Activated CD4-positive, alpha-beta T cell treated with anti-CD3 and anti-CD28 coated beads for 36 hours (primary cell): ENCODE results near the gene HCST. TPM values are rescaled to one million over a fixed set of nuclear protein-coding genes. Genes with fewer than 3 reads are reported as not detected.

ENCODE experiments used
- ATAC-seq: fragments of 200-7000 bp; cut with Tn5 transposase; one replicate; pipeline ENCODE4 v1.10.0; 2021; ENCODE audit warnings: mild to moderate bottlenecking, moderate library complexity
- CTCF ChIA-PET: fragments of 350-600 bp; sonication (Branson Sonifier 250); formaldehyde crosslinking; loops from one replicate; lab custom pipeline; 2021; ENCODE audit warnings: antibody characterized with exemption; lab: Charles Lee
- POLR2A ChIA-PET: fragments of 350-600 bp; sonication (Branson Sonifier 250); formaldehyde crosslinking; loops from one replicate; lab custom pipeline; 2021; ENCODE audit warnings: antibody characterized with exemption, inconsistent platforms; lab: Charles Lee
- DNase-seq: peaks from one replicate; pipeline ENCODE4 v3.0.0-alpha.2; 2020
- H3K27ac Mint-ChIP-seq: one replicate; pipeline ENCODE4 v1.8.0; 2021; ENCODE audit warnings: mixed read lengths
- H3K27me3 Mint-ChIP-seq: one replicate; pipeline ENCODE4 v1.8.0; 2021; ENCODE audit warnings: mixed read lengths
- H3K36me3 Mint-ChIP-seq: one replicate; pipeline ENCODE4 v1.8.0; 2021; ENCODE audit warnings: low read depth, mixed read lengths
- H3K4me1 Mint-ChIP-seq: one replicate; pipeline ENCODE4 v1.8.0; 2021; ENCODE audit warnings: mixed read lengths
- H3K4me3 Mint-ChIP-seq: one replicate; pipeline ENCODE4 v1.8.0; 2021; ENCODE audit warnings: mild to moderate bottlenecking, moderate library complexity, mixed read lengths
- H3K9me3 Mint-ChIP-seq: one replicate; pipeline ENCODE4 v1.8.0; 2021; ENCODE audit warnings: low read depth, mixed read lengths
- intact Hi-C, 2 experiments: fragments of 100-400 bp; cut with DNase I in 1 of 2; cut with micrococcal nuclease in 1 of 2; formaldehyde crosslinking; loops; one replicate each; pipeline versions ENCODE4 v1.14.2 to v1.15.1; 2022 to 2024; cut with DNase I, micrococcal nuclease
- total RNA-seq, 2 experiments: library from RNA; stranded (reverse); gene quantifications; one replicate each; pipeline ENCODE4 v1.2.3, GENCODE V29; 2021

HCST gene
- total RNA-seq, 2 experiments from 2014 or later = 27.0 to 32.7 TPM

GRCh38 chr19:35936738-35937268, 34.5 kb downstream of the HCST start:
- DNase-seq (no peak), ATAC-seq (no peak)
- Mint-ChIP-seq H3K4me3 (peak overlapping the region; percentile 62), H3K27ac (peak overlapping the region; percentile 39), H3K9me3 (no peaks in the 10 kb centered on the region), H3K36me3 (peaks cover 5% of the 10 kb centered on the region), H3K4me1 (peaks cover 27% of the 10 kb centered on the region), H3K27me3 (no peaks in the 10 kb centered on the region)
- ChIA-PET POLR2A (no interaction called here), CTCF (interaction anchor here (0.6 to 1.1 kb wide), 3 partner anchors 22 to 98 kb away, joined by 3 to 4 read pairs (median 4); no protein-coding TSS in a partner anchor)
- intact Hi-C loops = loop anchor here in 1 of 2 experiments (1.0 kb wide), 3 partner anchors 22 to 68 kb away; no protein-coding TSS in a partner anchor

GRCh38 chr19:35937345-35938281, 35.3 kb downstream of the HCST start:
- Mint-ChIP-seq H3K4me1 (peaks cover 24% of the 10 kb centered on the region), H3K9me3 (no peaks in the 10 kb centered on the region), H3K36me3 (peaks cover 6% of the 10 kb centered on the region), H3K4me3 (peak overlapping the region; percentile 62), H3K27me3 (no peaks in the 10 kb centered on the region), H3K27ac (peak overlapping the region; percentile 39)
- POLR2A ChIA-PET = interaction anchor here (0.6 kb wide), 1 partner anchor 236 kb away, joined by 4 read pairs; no protein-coding TSS in a partner anchor
- intact Hi-C loops = no loop called here
- DNase-seq (no peak), ATAC-seq (no peak)
- CTCF ChIA-PET = interaction anchor here (0.6 to 1.1 kb wide), 4 partner anchors 21 to 277 kb away, joined by 3 to 5 read pairs (median 4); partner anchors contain the start of gene ZNF565

GRCh38 chr19:35938282-35939224, 36.2 kb downstream of the HCST start:
- intact Hi-C loops = no loop called here
- Mint-ChIP-seq H3K27ac (peak overlapping the region; percentile 2), H3K4me1 (peaks cover 24% of the 10 kb centered on the region), H3K4me3 (peak overlapping the region; percentile 62), H3K9me3 (no peaks in the 10 kb centered on the region), H3K27me3 (no peaks in the 10 kb centered on the region), H3K36me3 (peaks cover 6% of the 10 kb centered on the region)
- ChIA-PET CTCF (interaction anchor here (0.9 to 1.1 kb wide), 2 partner anchors 11 to 236 kb away, joined by 3 to 5 read pairs; no protein-coding TSS in a partner anchor), POLR2A (interaction anchor here (0.6 kb wide), 1 partner anchor 237 kb away, joined by 4 read pairs; no protein-coding TSS in a partner anchor)
- DNase-seq (no peak), ATAC-seq (no peak)

- ChIA-PET CTCF (interaction anchor here (1.1 kb wide), 1 partner anchor 10 kb away, joined by 3 read pairs; no protein-coding TSS in a partner anchor), POLR2A (no interaction called here)
- H3K27me3 Mint-ChIP-seq = no peaks in the 10 kb centered on the region
- intact Hi-C loops = no loop called here
- no peaks in the 10 kb centered on the region for H3K9me3 Mint-ChIP-seq
- no peak for ATAC-seq
- H3K4me3 Mint-ChIP-seq = no peak overlapping the region
- no peak for DNase-seq
- H3K27ac Mint-ChIP-seq = no peak overlapping the region
- peaks cover 10% of the 10 kb centered on the region for H3K36me3 Mint-ChIP-seq
- H3K4me1 Mint-ChIP-seq = peaks cover 24% of the 10 kb centered on the region
Measured at GRCh38 chr19:35939307-35940077, 37.2 kb downstream of the HCST start.

DNA sequence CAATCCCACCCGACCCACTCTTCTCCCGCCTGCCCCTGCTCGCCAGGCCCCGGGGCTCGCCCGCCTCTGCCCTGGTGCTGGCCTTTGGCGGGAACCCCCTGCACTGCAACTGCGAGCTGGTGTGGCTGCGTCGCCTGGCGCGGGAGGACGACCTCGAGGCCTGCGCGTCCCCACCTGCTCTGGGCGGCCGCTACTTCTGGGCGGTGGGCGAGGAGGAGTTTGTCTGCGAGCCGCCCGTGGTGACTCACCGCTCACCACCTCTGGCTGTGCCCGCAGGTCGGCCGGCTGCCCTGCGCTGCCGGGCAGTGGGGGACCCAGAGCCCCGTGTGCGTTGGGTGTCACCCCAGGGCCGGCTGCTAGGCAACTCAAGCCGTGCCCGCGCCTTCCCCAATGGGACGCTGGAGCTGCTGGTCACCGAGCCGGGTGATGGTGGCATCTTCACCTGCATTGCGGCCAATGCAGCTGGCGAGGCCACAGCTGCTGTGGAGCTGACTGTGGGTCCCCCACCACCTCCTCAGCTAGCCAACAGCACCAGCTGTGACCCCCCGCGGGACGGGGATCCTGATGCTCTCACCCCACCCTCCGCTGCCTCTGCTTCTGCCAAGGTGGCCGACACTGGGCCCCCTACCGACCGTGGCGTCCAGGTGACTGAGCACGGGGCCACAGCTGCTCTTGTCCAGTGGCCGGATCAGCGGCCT, 37.9 kb downstream of the HCST start:
- ChIA-PET POLR2A (no interaction called here), CTCF (no interaction called here)
- Mint-ChIP-seq H3K36me3 (peaks cover 10% of the 10 kb centered on the region), H3K27me3 (no peaks in the 10 kb centered on the region), H3K4me1 (peaks cover 24% of the 10 kb centered on the region), H3K27ac (no peak overlapping the region), H3K4me3 (no peak overlapping the region), H3K9me3 (no peaks in the 10 kb centered on the region)
- DNase-seq (no peak), ATAC-seq (no peak)
- intact Hi-C loops = no loop called here

GRCh38 chr19:35940839-35941238, 38.5 kb downstream of the HCST start:
- H3K4me1 Mint-ChIP-seq = peaks cover 21% of the 10 kb centered on the region
- H3K9me3 Mint-ChIP-seq = no peaks in the 10 kb centered on the region
- intact Hi-C loops = no loop called here
- no peaks in the 10 kb centered on the region for H3K27me3 Mint-ChIP-seq
- H3K4me3 Mint-ChIP-seq = no peak overlapping the region
- H3K27ac Mint-ChIP-seq = no peak overlapping the region
- POLR2A ChIA-PET = no interaction called here
- DNase-seq (no peak), ATAC-seq (no peak)
- CTCF ChIA-PET = interaction anchor here (0.8 kb wide), 1 partner anchor 10 kb away, joined by 4 read pairs; no protein-coding TSS in a partner anchor
- peaks cover 10% of the 10 kb centered on the region for H3K36me3 Mint-ChIP-seq

GRCh38 chr19:35942235-35942634, 39.9 kb downstream of the HCST start:
- POLR2A ChIA-PET = no interaction called here
- intact Hi-C loops = no loop called here

DNA sequence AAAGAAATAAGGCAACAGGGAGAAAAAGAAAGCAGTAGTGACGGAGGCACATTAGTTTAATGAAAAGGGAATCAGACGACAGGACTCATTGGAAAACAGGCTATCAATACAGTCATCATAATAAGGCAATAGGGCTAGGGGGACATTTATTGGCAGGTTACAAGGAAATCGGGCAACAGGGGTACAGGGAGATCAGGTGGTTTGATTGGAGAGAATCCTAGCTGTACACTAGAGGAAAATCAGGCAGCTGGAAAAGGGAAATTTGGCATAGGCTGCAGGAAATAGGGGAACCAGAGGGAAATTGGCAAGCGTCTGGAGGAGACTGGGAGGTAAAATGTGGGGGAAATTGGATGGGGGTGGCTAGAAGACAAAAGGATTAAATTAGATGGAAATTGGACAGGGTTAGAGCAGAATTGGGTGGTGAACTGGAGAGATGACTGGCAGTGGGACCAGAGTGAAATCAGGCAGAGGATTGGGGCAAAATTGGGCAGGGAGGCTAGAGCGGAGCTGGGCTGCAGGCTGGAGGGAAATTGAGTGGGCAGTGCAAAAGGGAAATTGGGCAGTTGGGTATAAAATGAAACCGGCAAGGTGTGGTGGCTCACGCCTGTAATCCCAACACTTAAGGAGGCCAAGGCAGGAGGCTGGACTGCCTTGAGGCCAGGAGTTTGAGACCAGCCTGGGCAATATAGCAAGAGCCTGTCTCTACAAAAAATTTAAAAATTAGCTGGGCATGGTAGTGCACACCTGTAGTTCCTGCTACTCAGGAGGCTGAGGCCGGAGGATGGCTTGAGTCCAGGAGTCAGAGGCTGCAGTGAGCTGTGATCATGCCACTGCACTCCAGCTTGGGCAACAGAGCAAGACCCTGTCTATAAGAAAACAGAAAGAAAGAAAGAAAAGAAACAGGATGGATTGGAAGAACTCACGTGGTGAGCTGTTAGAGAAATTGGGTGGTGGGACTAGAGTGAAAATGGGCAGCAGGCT, 41.3 kb downstream of the HCST start:
- ChIA-PET POLR2A (no interaction called here), CTCF (interaction anchor here (0.6 to 0.8 kb wide), 2 partner anchors 181 to 249 kb away, joined by 3 read pairs; no protein-coding TSS in a partner anchor)
- H3K4me1 Mint-ChIP-seq = peaks cover 12% of the 10 kb centered on the region
- H3K9me3 Mint-ChIP-seq = no peaks in the 10 kb centered on the region
- H3K4me3 Mint-ChIP-seq = no peak overlapping the region
- ATAC-seq (no peak), DNase-seq (no peak)
- peaks cover 9% of the 10 kb centered on the region for H3K36me3 Mint-ChIP-seq
- H3K27me3 Mint-ChIP-seq = no peaks in the 10 kb centered on the region
- H3K27ac Mint-ChIP-seq = peak overlapping the region; percentile 19
- intact Hi-C loops = no loop called here

More at GRCh38 chr19:35942235-35942634, 39.9 kb downstream of the HCST start:
- Mint-ChIP-seq H3K4me1 (peaks cover 17% of the 10 kb centered on the region), H3K9me3 (no peaks in the 10 kb centered on the region), H3K27ac (no peak overlapping the region), H3K4me3 (no peak overlapping the region), H3K36me3 (peaks cover 10% of the 10 kb centered on the region), H3K27me3 (no peaks in the 10 kb centered on the region)
- no peak for DNase-seq
- no peak for ATAC-seq
- CTCF ChIA-PET = no interaction called here

GRCh38 chr19:35944556-35944955, 42.2 kb downstream of the HCST start:
- ATAC-seq (no peak), DNase-seq (no peak)
- Mint-ChIP-seq H3K36me3 (peaks cover 5% of the 10 kb centered on the region), H3K9me3 (no peaks in the 10 kb centered on the region), H3K27ac (no peak overlapping the region), H3K27me3 (no peaks in the 10 kb centered on the region), H3K4me1 (peaks cover 11% of the 10 kb centered on the region), H3K4me3 (no peak overlapping the region)
- intact Hi-C loops = no loop called here
- ChIA-PET CTCF (interaction anchor here (0.8 kb wide), 1 partner anchor 182 kb away, joined by 3 read pairs; no protein-coding TSS in a partner anchor), POLR2A (no interaction called here)
